ENCODE results near the gene ATP8A2.

ATP8A2 gene

GRCh38 chr13:25688536-25688935 lies 316.8 kb downstream of the ATP8A2 start:
- no peak for DNase-seq

GRCh38 chr13:25689539-25689938 lies 317.8 kb downstream of the ATP8A2 start:
- DNase-seq: no peak

- no peak for DNase-seq
Observed at GRCh38 chr13:25690582-25690981, 318.8 kb downstream of the ATP8A2 start.

GRCh38 chr13:25691654-25692053 lies 319.9 kb downstream of the ATP8A2 start:
- no peak for DNase-seq

GRCh38 chr13:25692099-25692498 lies 320.3 kb downstream of the ATP8A2 start:
- DNase-seq: no peak

GRCh38 chr13:25699056-25699455 lies 327.3 kb downstream of the ATP8A2 start:
- DNase-seq: no peak

- DNase-seq: no peak
Observed at GRCh38 chr13:25699600-25699999, 327.8 kb downstream of the ATP8A2 start.

GRCh38 chr13:25701304-25701703 lies 329.5 kb downstream of the ATP8A2 start:
- DNase-seq: no peak

- DNase-seq: no peak
Observed at GRCh38 chr13:25702386-25702785, 330.6 kb downstream of the ATP8A2 start.

- no peak for DNase-seq
Observed at GRCh38 chr13:25707726-25708125, 336.0 kb downstream of the ATP8A2 start.

GRCh38 chr13:25708268-25708667 lies 336.5 kb downstream of the ATP8A2 start:
- no peak for DNase-seq

GRCh38 chr13:25709088-25709487 lies 337.3 kb downstream of the ATP8A2 start:
- no peak for DNase-seq

- no peak for DNase-seq
Observed at GRCh38 chr13:25715760-25716159, 344.0 kb downstream of the ATP8A2 start.

GRCh38 chr13:25717666-25718197 lies 346.0 kb downstream of the ATP8A2 start:
- DNase-seq: no peak

GRCh38 chr13:25719666-25720065 lies 347.9 kb downstream of the ATP8A2 start:
- DNase-seq: no peak

GRCh38 chr13:25722893-25723292 lies 351.1 kb downstream of the ATP8A2 start:
- no peak for DNase-seq

- DNase-seq: no peak
Observed at GRCh38 chr13:25725104-25725503, 353.3 kb downstream of the ATP8A2 start.

- no peak for DNase-seq
Observed at GRCh38 chr13:25727250-25727649, 355.5 kb downstream of the ATP8A2 start.

GRCh38 chr13:25727810-25728209 lies 356.0 kb downstream of the ATP8A2 start:
- DNase-seq: no peak

GRCh38 chr13:25729201-25729600 lies 357.4 kb downstream of the ATP8A2 start:
- DNase-seq: no peak

GRCh38 chr13:25731037-25731436 lies 359.3 kb downstream of the ATP8A2 start:
- no peak for DNase-seq

- DNase-seq: no peak
Observed at GRCh38 chr13:25731536-25731935, 359.8 kb downstream of the ATP8A2 start.

GRCh38 chr13:25732111-25732865 lies 360.5 kb downstream of the ATP8A2 start:
- no peak for DNase-seq

GRCh38 chr13:25733001-25733491 lies 361.3 kb downstream of the ATP8A2 start:
- DNase-seq: no peak

All from activated gamma-delta T cell (primary cell).